HG02885 (cell line): ENCODE data around the gene RHD.
"Not testable (repeated sequence)": the region's sequence is repeated elsewhere in the genome, so short reads cannot be mapped to it uniquely, and the experiment has no call there.

Experiments used
- ATAC-seq: cut with Tn5 transposase; IDR thresholded peaks from one replicate; pipeline ENCODE4 v1.9.1; 2021; ENCODE audit warnings: mild to moderate bottlenecking; ENCODE audit not compliant: unreplicated experiment, poor library complexity

Gene RHD

GRCh38 chr1:25272238-25272637 lies at the start of gene RHD:
RHD (plus strand) TSS chr1:25272509; CDS start chr1:25272548, 39 bp downstream.
- ATAC-seq, result not testable (repeated sequence)

- ATAC-seq, result no peak
Measured at GRCh38 chr1:25222606-25223005, 49.7 kb upstream of the RHD start.

GRCh38 chr1:25223471-25223870 lies 48.8 kb upstream of the RHD start:
- ATAC-seq, result no peak

- peak; percentile 78 for ATAC-seq
Measured at GRCh38 chr1:25232027-25232865, 40.1 kb upstream of the RHD start, which contains the start of gene SYF2. SYF2 (minus strand) TSS chr1:25232502; CDS start chr1:25232467, 35 bp downstream.

DNA sequence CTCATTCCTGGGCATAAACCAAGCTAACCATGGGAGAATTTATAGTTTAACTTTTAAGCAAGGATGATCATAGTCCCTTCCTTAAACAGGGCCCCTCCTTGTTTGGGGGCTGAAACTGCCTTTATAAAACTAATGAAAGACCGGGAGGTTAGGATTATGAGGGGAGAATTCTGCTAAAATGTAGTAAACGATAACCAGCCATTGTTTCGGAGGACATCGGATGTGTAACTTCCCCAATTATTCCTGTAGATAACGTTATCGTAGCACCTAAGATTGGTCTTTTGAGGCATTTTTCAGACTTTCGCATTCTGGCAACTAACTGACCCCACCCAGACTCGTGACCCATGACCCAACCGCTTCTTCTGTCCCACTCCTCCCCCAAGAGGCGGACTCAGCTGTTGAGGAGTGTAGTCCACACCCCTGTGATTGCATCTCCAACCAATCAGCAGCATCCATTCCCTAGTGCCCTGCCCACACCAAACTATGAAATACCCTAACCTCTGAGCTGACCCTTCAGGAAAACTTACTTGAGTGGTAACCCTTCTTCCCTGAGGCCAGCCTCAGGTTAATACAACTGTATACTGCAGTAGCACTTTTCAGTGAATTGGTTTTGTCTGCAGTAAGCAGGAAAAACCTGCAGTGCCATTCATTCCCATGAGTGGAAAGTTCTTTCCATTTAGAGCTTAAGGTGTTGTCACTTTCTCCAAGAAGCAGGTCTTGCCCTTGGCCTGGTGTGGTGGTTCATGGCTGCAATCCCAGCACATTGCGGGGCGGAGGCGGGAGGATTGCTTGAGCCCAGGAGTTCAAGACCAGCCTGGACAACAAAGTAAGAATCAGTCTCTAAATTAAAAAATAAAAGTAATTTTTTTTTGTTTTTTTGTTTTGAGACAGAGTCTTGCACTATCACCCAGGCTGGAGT lies 39.2 kb upstream of the RHD start:
- ATAC-seq, result peak; percentile 63

- ATAC-seq, result not testable (repeated sequence)
Measured at GRCh38 chr1:25235411-25235810, 36.9 kb upstream of the RHD start.

- not testable (repeated sequence) for ATAC-seq
Measured at GRCh38 chr1:25236261-25236660, 36.0 kb upstream of the RHD start.

- ATAC-seq, result no peak
Measured at GRCh38 chr1:25238046-25238445, 34.3 kb upstream of the RHD start.

- ATAC-seq, result peak; percentile 71
Measured at GRCh38 chr1:25239681-25240541, 32.4 kb upstream of the RHD start.

- no peak for ATAC-seq
Measured at GRCh38 chr1:25243907-25244306, 28.4 kb upstream of the RHD start.

DNA sequence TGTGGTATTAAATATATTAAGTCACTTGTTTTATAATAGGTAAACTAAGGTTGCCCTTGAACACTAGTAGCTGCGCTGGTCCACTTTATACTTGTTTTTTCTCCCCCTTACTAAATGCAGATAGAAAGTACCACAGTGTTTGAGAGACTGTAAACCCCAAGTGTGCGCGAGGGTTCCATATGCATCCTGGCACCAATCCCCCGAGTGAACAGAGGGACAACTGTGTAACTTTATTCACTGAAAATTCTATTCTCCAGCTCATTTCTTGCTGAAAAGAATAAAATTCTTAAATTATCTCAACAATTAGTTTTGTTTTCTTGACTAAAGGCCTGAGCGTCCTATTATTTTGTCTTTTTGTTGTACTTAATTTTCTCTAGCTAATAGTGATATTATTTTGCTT lies 26.9 kb upstream of the RHD start:
- no peak for ATAC-seq

GRCh38 chr1:25245809-25246599 lies 26.3 kb upstream of the RHD start:
- no peak for ATAC-seq

- ATAC-seq, result peak; percentile 11
Measured at GRCh38 chr1:25246600-25247023, 25.7 kb upstream of the RHD start.

- ATAC-seq, result peak; percentile 89
Measured at GRCh38 chr1:25247024-25247828, 25.1 kb upstream of the RHD start, which contains the start of gene RSRP1. RSRP1 (minus strand) TSS chr1:25247454; CDS start chr1:25246963, 491 bp downstream.

GRCh38 chr1:25247829-25248754 lies 24.2 kb upstream of the RHD start:
- peak; percentile 37 for ATAC-seq

- no peak for ATAC-seq
Measured at GRCh38 chr1:25253911-25254310, 18.4 kb upstream of the RHD start.
